Naive thymus-derived CD4-positive, alpha-beta T cell (primary cell): ENCODE results near the gene EML6. TPM values are rescaled to one million over a fixed set of nuclear protein-coding genes. Genes with fewer than 3 reads are reported as not detected.

Experiments used
- ATAC-seq: fragments of 150-1000 bp; cut with Tn5 transposase; 2 replicates; pipeline ENCODE4 v1.10.0; 2021; ENCODE audit warnings: mild to moderate bottlenecking, moderate library complexity
- CTCF ChIA-PET: fragments of 350-600 bp; sonication (Branson Sonifier 250); formaldehyde crosslinking; loops from one replicate; lab custom pipeline; 2021; ENCODE audit warnings: antibody characterized with exemption; lab: Charles Lee
- POLR2A ChIA-PET: fragments of 350-600 bp; sonication (Branson Sonifier 250); formaldehyde crosslinking; loops from one replicate; lab custom pipeline; 2021; ENCODE audit warnings: antibody characterized with exemption, inconsistent platforms; lab: Charles Lee
- DNase-seq, 9 donors: peaks; one replicate each; pipeline versions ENCODE4 v3.0.0 to v3.0.0-alpha.2; 2020 to 2022; ENCODE audit warnings: mixed read lengths in 1 of 9
- H3K27ac ChIP-seq: one replicate; pipeline ENCODE4 v1.7.0; 2013; ENCODE audit warnings: mild to moderate bottlenecking, low read depth, low read length, moderate library complexity
- H3K27me3 ChIP-seq, 2 donors: one replicate each; pipeline ENCODE4 v1.7.0; 2013; ENCODE audit warnings: low read length in 2 of 2, mild to moderate bottlenecking in 2 of 2, moderate library complexity in 2 of 2; ENCODE audit not compliant: control insufficient read depth in 2 of 2, insufficient read depth in 2 of 2
- H3K36me3 ChIP-seq, 3 experiments: 1 replicate in 2 of 3; 2 replicates in 1 of 3; pipeline ENCODE4 v1.7.0; 2013; ENCODE audit warnings: low read length in 3 of 3, mild to moderate bottlenecking in 3 of 3, moderate library complexity in 1 of 3; ENCODE audit not compliant: insufficient read depth in 3 of 3, control insufficient read depth in 2 of 3
- H3K4me1 ChIP-seq, 2 donors: one replicate each; pipeline ENCODE4 v1.7.0; 2013; ENCODE audit warnings: low read length in 2 of 2, mild to moderate bottlenecking in 2 of 2, moderate library complexity in 1 of 2; ENCODE audit not compliant: control insufficient read depth in 2 of 2, insufficient read depth in 2 of 2
- H3K4me3 ChIP-seq: 2 replicates; pipeline ENCODE4 v1.7.0; 2013; ENCODE audit warnings: mild to moderate bottlenecking, low read length
- H3K9me3 ChIP-seq, 3 experiments: 1 replicate in 2 of 3; 2 replicates in 1 of 3; pipeline ENCODE4 v1.7.0; 2013; ENCODE audit warnings: low read length in 3 of 3; ENCODE audit not compliant: control insufficient read depth in 2 of 3
- H3K27ac Mint-ChIP-seq, 9 donors: one replicate each; pipeline ENCODE4 v1.8.0; 2020 to 2022; ENCODE audit warnings: mixed read lengths in 9 of 9, mild to moderate bottlenecking in 8 of 9, moderate library complexity in 5 of 9, inconsistent platforms in 2 of 9
- H3K27me3 Mint-ChIP-seq, 5 donors: one replicate each; pipeline ENCODE4 v1.8.0; 2021 to 2022; ENCODE audit warnings: mixed read lengths in 5 of 5, mild to moderate bottlenecking in 1 of 5
- H3K36me3 Mint-ChIP-seq, 5 donors: one replicate each; pipeline ENCODE4 v1.8.0; 2020 to 2022; ENCODE audit warnings: mixed read lengths in 5 of 5, mild to moderate bottlenecking in 3 of 5, inconsistent platforms in 1 of 5
- H3K4me1 Mint-ChIP-seq, 7 donors: one replicate each; pipeline ENCODE4 v1.8.0; 2020 to 2022; ENCODE audit warnings: mixed read lengths in 7 of 7, mild to moderate bottlenecking in 3 of 7, inconsistent platforms in 1 of 7
- H3K4me3 Mint-ChIP-seq, 10 donors: one replicate each; pipeline ENCODE4 v1.8.0; 2020 to 2022; ENCODE audit warnings: mild to moderate bottlenecking in 10 of 10, mixed read lengths in 10 of 10, moderate library complexity in 6 of 10, inconsistent platforms in 2 of 10
- H3K9me3 Mint-ChIP-seq, 11 donors: one replicate each; pipeline ENCODE4 v1.8.0; 2020 to 2022; ENCODE audit warnings: mixed read lengths in 11 of 11, mild to moderate bottlenecking in 4 of 11, inconsistent platforms in 1 of 11, moderate library complexity in 1 of 11
- intact Hi-C, 2 donors: fragments of 100-400 bp; cut with micrococcal nuclease; formaldehyde crosslinking; loops; one replicate each; pipeline ENCODE4 v1.15.1; 2023
- polyA plus RNA-seq, 2 donors: library from polyadenylated mRNA; unstranded; fragments of 300-500 nt; fragmentation: Illumina TruSeq; gene quantifications; one replicate each; pipeline ENCODE4 v1.2.3, GENCODE V29; 2021
- total RNA-seq, 6 experiments: library from RNA in 5 of 6; stranded (reverse) in 5 of 6; gene quantifications; 1 replicate in 5 of 6; 2 replicates in 1 of 6; pipeline ENCODE4 v1.2.3 and lab custom pipeline; 2021 to 2026

The EML6 gene
- total and polyA plus RNA-seq, 7 experiments from 2014 or later = 0.32 to 2.5 (median 1.5) TPM; not detected in 2

DNA sequence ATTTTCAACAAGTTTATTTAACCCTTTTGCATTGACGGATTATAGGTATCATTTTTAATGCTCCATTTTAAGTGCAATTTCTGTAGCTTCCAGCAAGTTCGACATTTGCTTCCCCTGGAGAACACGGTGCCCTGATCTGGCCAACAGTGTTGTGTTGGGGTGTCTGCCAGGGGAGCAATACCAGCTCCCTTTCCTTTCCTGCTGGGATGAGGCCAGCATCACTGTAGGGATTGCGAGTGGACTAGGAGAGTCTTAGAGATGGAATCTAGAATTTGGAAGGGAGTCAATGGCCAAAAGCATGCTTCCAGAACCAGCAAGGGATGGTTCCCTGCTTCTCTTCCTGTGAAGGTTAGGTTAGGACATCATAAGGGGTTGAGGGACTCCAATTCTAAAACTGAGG, 191.6 kb downstream of the EML6 start:
- intact Hi-C loops = no loop called here
- no peak overlapping the region for H3K27ac Mint-ChIP-seq
- ATAC-seq = no peak
- peaks cover 0 to 11% (median 0%) of the 10 kb centered on the region in 7 donors for H3K4me1 Mint-ChIP-seq
- CTCF ChIA-PET = no interaction called here
- POLR2A ChIA-PET = no interaction called here
- Histone ChIP-seq H3K27me3 (no peaks in the 10 kb centered on the region), H3K9me3 (no peaks in the 10 kb centered on the region), H3K36me3 (no peaks in the 10 kb centered on the region), H3K4me3 (no peak overlapping the region), H3K27ac (no peak overlapping the region), H3K4me1 (no peaks in the 10 kb centered on the region)
- peaks cover 0 to 13% (median 0%) of the 10 kb centered on the region in 5 donors for H3K36me3 Mint-ChIP-seq
- H3K4me3 Mint-ChIP-seq = no peak overlapping the region
- peaks cover 10 to 17% (median 15%) of the 10 kb centered on the region in 5 donors for H3K27me3 Mint-ChIP-seq
- H3K9me3 Mint-ChIP-seq = peaks cover 0 to 4% (median 0%) of the 10 kb centered on the region in 11 donors
- DNase-seq = no peak

DNA sequence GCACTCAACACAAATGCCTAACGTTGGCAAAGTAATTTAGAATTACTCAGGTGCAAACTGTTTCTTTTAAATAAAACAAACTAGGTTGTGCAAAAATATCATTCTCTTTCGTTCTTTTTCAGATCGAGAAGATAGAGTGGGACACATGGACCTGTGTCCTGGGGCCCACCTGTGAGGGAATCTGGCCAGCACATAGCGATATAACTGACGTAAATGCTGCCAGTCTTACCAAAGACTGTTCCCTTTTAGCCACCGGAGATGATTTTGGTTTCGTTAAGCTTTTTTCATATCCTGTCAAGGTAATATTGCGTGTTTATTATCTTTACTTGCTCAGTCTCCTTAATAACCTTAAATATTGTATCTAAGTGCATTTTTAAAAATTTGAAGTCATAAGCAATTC, 193.2 kb downstream of the EML6 start:
- Mint-ChIP-seq H3K4me3 (no peak overlapping the region), H3K4me1 (peaks cover 0 to 11% (median 0%) of the 10 kb centered on the region in 7 donors), H3K9me3 (peaks cover 0 to 17% (median 4%) of the 10 kb centered on the region in 11 donors), H3K27ac (no peak overlapping the region), H3K27me3 (peaks cover 12 to 17% (median 16%) of the 10 kb centered on the region in 5 donors), H3K36me3 (peaks cover 0 to 13% (median 0%) of the 10 kb centered on the region in 5 donors)
- Histone ChIP-seq H3K36me3 (no peaks in the 10 kb centered on the region), H3K27ac (no peak overlapping the region), H3K4me3 (no peak overlapping the region), H3K4me1 (no peaks in the 10 kb centered on the region), H3K27me3 (no peaks in the 10 kb centered on the region), H3K9me3 (no peaks in the 10 kb centered on the region)
- DNase-seq = no peak
- ChIA-PET POLR2A (no interaction called here), CTCF (no interaction called here)
- no peak for ATAC-seq
- intact Hi-C loops = no loop called here

DNA sequence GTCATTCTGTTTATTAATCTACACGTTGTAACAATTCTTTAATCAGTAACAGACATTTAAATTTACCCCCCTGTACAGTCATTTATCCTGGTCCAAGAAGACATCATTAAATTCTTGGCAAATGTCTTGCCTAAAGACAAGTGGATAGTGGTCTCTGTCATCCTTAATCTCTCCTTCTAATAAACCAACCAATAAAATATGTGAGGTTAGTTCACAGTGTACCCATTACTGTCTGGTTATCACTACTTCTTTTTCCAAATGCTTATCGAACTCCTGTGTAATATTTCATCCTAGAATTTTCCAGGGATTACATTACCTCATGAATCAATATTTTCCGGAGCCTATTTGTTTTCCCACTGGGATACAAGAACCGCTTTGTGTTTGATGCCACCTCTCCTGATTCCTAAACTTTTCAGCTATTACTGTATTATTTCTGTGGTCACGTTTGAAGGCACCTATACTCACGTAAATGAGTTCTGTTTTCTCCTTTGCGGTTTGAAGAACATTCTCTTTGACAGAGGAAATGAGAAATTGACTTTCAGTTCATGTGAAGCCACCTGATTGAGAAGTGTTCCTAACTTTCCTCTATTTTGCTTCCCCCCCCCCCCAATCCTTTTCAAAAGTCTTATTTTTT, 195.3 kb downstream of the EML6 start:
- H3K36me3 ChIP-seq = no peaks in the 10 kb centered on the region
- H3K27ac ChIP-seq = no peak overlapping the region
- ChIA-PET CTCF (no interaction called here), POLR2A (no interaction called here)
- H3K4me3 ChIP-seq = no peak overlapping the region
- intact Hi-C loops = no loop called here
- H3K4me1 ChIP-seq = no peaks in the 10 kb centered on the region
- H3K4me3 Mint-ChIP-seq = no peak overlapping the region
- ATAC-seq (no peak), DNase-seq (no peak)
- no peak overlapping the region for H3K27ac Mint-ChIP-seq
- peaks cover 5 to 15% (median 12%) of the 10 kb centered on the region in 5 donors for H3K27me3 Mint-ChIP-seq
- peaks cover 0 to 9% (median 0%) of the 10 kb centered on the region in 5 donors for H3K36me3 Mint-ChIP-seq
- H3K9me3 Mint-ChIP-seq = peaks cover 0 to 17% (median 4%) of the 10 kb centered on the region in 11 donors
- no peaks in the 10 kb centered on the region for H3K27me3 ChIP-seq
- no peaks in the 10 kb centered on the region for H3K9me3 ChIP-seq
- H3K4me1 Mint-ChIP-seq = peaks cover 0 to 11% (median 0%) of the 10 kb centered on the region in 7 donors

- ChIA-PET CTCF (no interaction called here), POLR2A (no interaction called here)
- Histone ChIP-seq H3K4me3 (no peak overlapping the region), H3K36me3 (no peaks in the 10 kb centered on the region), H3K4me1 (no peaks in the 10 kb centered on the region), H3K27ac (no peak overlapping the region), H3K9me3 (no peaks in the 10 kb centered on the region), H3K27me3 (no peaks in the 10 kb centered on the region)
- peaks cover 0 to 9% (median 0%) of the 10 kb centered on the region in 5 donors for H3K36me3 Mint-ChIP-seq
- ATAC-seq (no peak), DNase-seq (no peak)
- H3K9me3 Mint-ChIP-seq = peaks cover 0 to 17% (median 4%) of the 10 kb centered on the region in 11 donors
- intact Hi-C loops = no loop called here
- peaks cover 0 to 11% (median 0%) of the 10 kb centered on the region in 7 donors for H3K4me1 Mint-ChIP-seq
- peaks cover 4 to 20% (median 12%) of the 10 kb centered on the region in 5 donors for H3K27me3 Mint-ChIP-seq
- no peak overlapping the region for H3K4me3 Mint-ChIP-seq
- no peak overlapping the region for H3K27ac Mint-ChIP-seq
Measured at GRCh38 chr2:54920660-54921059, 197.2 kb downstream of the EML6 start.

DNA sequence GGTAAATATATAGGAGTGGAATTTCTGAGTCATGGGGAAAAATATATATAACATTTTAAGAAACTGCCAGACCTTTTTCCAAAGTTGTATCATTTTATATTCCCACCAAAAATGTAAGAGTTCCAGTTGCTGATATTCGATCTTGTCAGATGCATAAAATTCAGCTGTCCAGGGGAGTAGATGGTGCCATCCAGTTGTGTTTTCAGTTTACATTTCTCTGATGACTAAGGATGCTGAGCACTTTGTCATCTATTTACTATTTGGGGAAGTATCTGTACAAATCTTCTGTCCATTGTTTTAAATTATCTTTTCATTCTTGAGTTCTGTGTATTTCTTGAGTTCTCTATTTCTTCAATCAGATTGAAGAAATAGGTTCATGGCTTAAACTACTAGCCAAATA, 200.7 kb downstream of the EML6 start:
- CTCF ChIA-PET = no interaction called here
- H3K9me3 Mint-ChIP-seq = peaks cover 0 to 17% (median 5%) of the 10 kb centered on the region in 11 donors
- intact Hi-C loops = no loop called here
- H3K4me3 ChIP-seq = no peak overlapping the region
- H3K4me3 Mint-ChIP-seq = no peak overlapping the region
- POLR2A ChIA-PET = no interaction called here
- DNase-seq (no peak), ATAC-seq (no peak)
- H3K27ac ChIP-seq = no peak overlapping the region
- no peaks in the 10 kb centered on the region for H3K4me1 ChIP-seq
- no peaks in the 10 kb centered on the region for H3K9me3 ChIP-seq
- no peak overlapping the region for H3K27ac Mint-ChIP-seq
- no peaks in the 10 kb centered on the region for H3K27me3 ChIP-seq
- peaks cover 0 to 6% (median 0%) of the 10 kb centered on the region in 7 donors for H3K4me1 Mint-ChIP-seq
- H3K36me3 Mint-ChIP-seq = peaks cover 0 to 4% (median 0%) of the 10 kb centered on the region in 5 donors
- no peaks in the 10 kb centered on the region for H3K36me3 ChIP-seq
- H3K27me3 Mint-ChIP-seq = peaks cover 0 to 15% (median 10%) of the 10 kb centered on the region in 5 donors

GRCh38 chr2:54925022-54925421, 201.6 kb downstream of the EML6 start:
- H3K4me3 ChIP-seq = no peak overlapping the region
- ChIA-PET POLR2A (no interaction called here), CTCF (interaction anchor here (0.7 kb wide), 1 partner anchor 243 kb away, joined by 3 read pairs; no protein-coding TSS in a partner anchor)
- Mint-ChIP-seq H3K4me1 (no peaks in the 10 kb centered on the region), H3K36me3 (peaks cover 0 to 4% (median 0%) of the 10 kb centered on the region in 5 donors), H3K4me3 (no peak overlapping the region), H3K27ac (no peak overlapping the region), H3K27me3 (peaks cover 0 to 17% (median 4%) of the 10 kb centered on the region in 5 donors), H3K9me3 (peaks cover 0 to 14% (median 5%) of the 10 kb centered on the region in 11 donors)
- no peak for DNase-seq
- no peak overlapping the region for H3K27ac ChIP-seq
- H3K36me3 ChIP-seq = no peaks in the 10 kb centered on the region
- ATAC-seq = no peak
- no peaks in the 10 kb centered on the region for H3K9me3 ChIP-seq
- no peaks in the 10 kb centered on the region for H3K4me1 ChIP-seq
- no peaks in the 10 kb centered on the region for H3K27me3 ChIP-seq
- intact Hi-C loops = no loop called here
